Thymus (tissue), 11 donors: Measurements from ENCODE around the gene MOB2. TPM values are rescaled to one million over a fixed set of nuclear protein-coding genes. Genes with fewer than 3 reads are reported as not detected.

Experiments
- DNase-seq, 9 donors: peaks; one replicate each; pipeline ENCODE4 v3.0.0-alpha.2; 2013; ENCODE audit warnings: low spot score in 9 of 9, low read depth in 6 of 9, missing footprints in 1 of 9
- H3K27ac ChIP-seq, 2 donors: one replicate each; pipeline ENCODE4 v1.5.1; 2013; ENCODE audit warnings: control low read depth in 1 of 2, low read depth in 1 of 2, low read length in 1 of 2, mild to moderate bottlenecking in 1 of 2, moderate library complexity in 1 of 2
- H3K27me3 ChIP-seq, 2 donors: one replicate each; pipeline ENCODE4 v1.5.1; 2013; ENCODE audit warnings: low read length in 1 of 2; ENCODE audit not compliant: control insufficient read depth in 2 of 2, insufficient read depth in 1 of 2
- H3K36me3 ChIP-seq, 2 donors: one replicate each; pipeline ENCODE4 v1.5.1; 2013; ENCODE audit warnings: low read length in 1 of 2, mild to moderate bottlenecking in 1 of 2, moderate library complexity in 1 of 2; ENCODE audit not compliant: control insufficient read depth in 2 of 2, insufficient read depth in 2 of 2
- H3K4me1 ChIP-seq, 2 donors: one replicate each; pipeline ENCODE4 v1.5.1; 2013; ENCODE audit warnings: low read length in 2 of 2; ENCODE audit not compliant: control insufficient read depth in 2 of 2, insufficient read depth in 2 of 2
- H3K4me3 ChIP-seq, 2 donors: one replicate each; pipeline ENCODE4 v1.5.1; 2013; ENCODE audit warnings: low read length in 2 of 2, control low read depth in 1 of 2, mild to moderate bottlenecking in 1 of 2
- H3K9me3 ChIP-seq, 2 donors: one replicate each; pipeline ENCODE4 v1.5.1; 2013; ENCODE audit warnings: low read length in 1 of 2, mild to moderate bottlenecking in 1 of 2; ENCODE audit not compliant: control insufficient read depth in 2 of 2, insufficient read depth in 1 of 2
- WGBS: extraction: QIAGEN DNeasy Blood & Tissue Kit; methylation state at CpG from one replicate; pipeline ENCODE4 v1.1.7; 2013; 5-methylcytosine and 5-hydroxymethylcytosine counted together
- polyA plus RNA-seq: library from polyadenylated mRNA; stranded (reverse); fragments of 200-250 nt; gene quantifications from one replicate; pipeline ENCODE4 v1.2.3, GENCODE V29; 2013
- total RNA-seq: library from RNA; stranded (reverse); fragments of 120-200 nt; gene quantifications from one replicate; pipeline ENCODE4 v1.2.4, GENCODE V29; 2013
- donor health status: healthy.

Gene MOB2
- total and polyA plus RNA-seq, 2 donors: 34.0 to 46.5 TPM

DNA sequence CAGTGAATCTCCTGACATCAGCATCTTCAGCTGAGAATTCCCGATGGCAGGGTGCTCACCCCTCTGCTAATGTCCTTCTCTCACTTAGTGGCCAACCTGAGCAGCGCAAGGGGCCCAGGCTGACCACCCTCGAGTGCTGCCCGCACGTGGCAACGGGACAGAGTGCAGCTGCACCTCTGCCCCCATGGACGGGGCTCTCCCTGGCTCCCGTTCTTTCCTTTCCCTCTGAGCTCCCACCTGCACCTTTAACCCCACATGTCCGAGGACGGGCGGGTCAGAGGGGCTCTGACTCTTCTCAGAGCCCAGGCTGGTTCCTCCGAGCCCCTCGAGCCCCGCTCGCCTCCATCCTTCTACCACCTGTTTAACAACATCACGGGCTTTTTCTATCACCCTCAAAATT lies 19.8 kb downstream of the MOB2 start:
- Histone ChIP-seq H3K27ac (no peak overlapping the region), H3K4me1 (no peaks in the 10 kb centered on the region), H3K4me3 (no peak overlapping the region), H3K27me3 (no peaks in the 10 kb centered on the region), H3K9me3 (peaks cover 2 to 16% of the 10 kb centered on the region in 2 donors), H3K36me3 (peaks cover 4 to 34% of the 10 kb centered on the region in 2 donors)
- no peak for DNase-seq
- WGBS: 96% methylated on average over 16 of the region's 16 CpGs

DNA sequence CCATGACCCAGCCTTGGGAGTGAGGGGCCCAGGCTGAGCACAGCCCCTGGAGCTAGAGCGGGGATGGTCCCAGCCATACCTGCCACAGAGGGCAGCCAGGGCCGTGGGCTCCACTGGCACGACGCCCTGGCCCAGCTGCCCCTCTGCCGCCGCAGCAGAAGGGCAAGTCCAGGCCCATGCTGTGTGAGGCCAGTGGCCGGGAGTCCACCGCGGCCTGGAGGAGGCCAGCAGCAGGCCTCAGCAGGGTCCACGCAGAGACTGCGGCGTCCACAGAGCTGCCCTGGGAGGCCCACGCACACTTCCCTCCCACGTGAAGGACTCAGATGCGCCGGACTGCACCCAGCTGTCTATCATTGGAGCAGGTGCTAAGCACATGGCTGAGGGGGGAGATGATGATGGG lies 23.5 kb downstream of the MOB2 start:
- no peak overlapping the region for H3K27ac ChIP-seq
- H3K27me3 ChIP-seq: no peaks in the 10 kb centered on the region
- no peak overlapping the region for H3K4me3 ChIP-seq
- peaks cover 2 to 16% of the 10 kb centered on the region in 2 donors for H3K9me3 ChIP-seq
- 98% methylated on average over 16 of the region's 16 CpGs for WGBS
- peaks cover 0 to 9% of the 10 kb centered on the region in 2 donors for H3K36me3 ChIP-seq
- no peak for DNase-seq
- H3K4me1 ChIP-seq: no peaks in the 10 kb centered on the region

GRCh38 chr11:1462698-1462975 lies 23.9 kb downstream of the MOB2 start:
- H3K27ac ChIP-seq: no peak overlapping the region
- DNase-seq: no peak

GRCh38 chr11:1461826-1462697 lies 24.5 kb downstream of the MOB2 start:
- 97% methylated on average over 46 of the region's 46 CpGs for WGBS

More at GRCh38 chr11:1462698-1462975, 23.9 kb downstream of the MOB2 start:
- Histone ChIP-seq H3K27me3 (no peaks in the 10 kb centered on the region), H3K36me3 (peaks cover 0 to 9% of the 10 kb centered on the region in 2 donors), H3K4me3 (no peak overlapping the region), H3K9me3 (peaks cover 2 to 16% of the 10 kb centered on the region in 2 donors), H3K4me1 (no peaks in the 10 kb centered on the region)
- whole genome bisulfite sequencing: 96% methylated on average over 13 of the region's 13 CpGs

DNA sequence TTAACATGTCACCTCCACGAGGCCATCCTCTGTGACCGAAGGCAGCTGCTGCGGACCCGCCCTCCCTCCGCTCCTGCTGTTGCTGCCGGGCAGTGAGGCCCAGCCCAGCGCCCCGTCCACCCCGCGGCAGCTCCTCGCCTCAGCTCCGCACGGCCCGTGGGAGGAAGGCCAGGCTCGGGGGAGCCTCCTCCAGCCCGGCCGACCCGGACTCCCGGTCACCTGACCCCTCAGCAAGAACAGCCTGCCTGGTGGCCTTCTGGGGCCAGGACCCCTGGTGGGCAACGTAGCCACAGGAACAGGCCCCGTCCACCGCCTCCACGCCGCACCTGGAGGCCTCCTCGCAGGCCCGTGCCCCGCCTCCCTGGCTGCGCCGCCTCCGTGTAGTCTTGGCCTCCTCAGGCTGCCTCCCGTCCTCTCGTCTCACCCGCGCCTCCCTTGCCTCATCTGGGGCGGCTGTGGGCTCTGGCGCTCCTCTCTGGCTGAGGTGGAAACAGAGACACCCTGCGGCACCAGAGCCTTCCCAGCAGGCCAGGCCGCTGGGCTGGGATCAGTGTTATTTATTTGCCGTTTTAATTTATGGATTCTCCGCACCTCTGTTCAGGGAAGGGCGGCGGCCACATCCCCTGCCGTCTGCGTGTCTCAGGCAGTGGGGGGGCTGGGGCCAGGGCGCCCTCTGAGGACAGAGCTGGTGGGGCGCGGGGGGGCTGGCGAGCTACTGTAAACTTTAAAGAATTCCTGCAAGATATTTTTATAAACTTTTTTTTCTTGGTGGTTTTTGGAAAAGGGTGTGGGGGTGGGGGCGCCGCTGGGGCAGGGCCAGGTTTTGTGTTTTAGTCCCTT lies 25.4 kb downstream of the MOB2 start:
- no peak for DNase-seq
- peaks cover 2 to 16% of the 10 kb centered on the region in 2 donors for H3K9me3 ChIP-seq
- H3K27me3 ChIP-seq: no peaks in the 10 kb centered on the region
- WGBS: 94% methylated on average over 50 of the region's 50 CpGs
- H3K27ac ChIP-seq: no peak overlapping the region
- H3K4me3 ChIP-seq: no peak overlapping the region
- peaks cover 0 to 4% of the 10 kb centered on the region in 2 donors for H3K36me3 ChIP-seq
- no peaks in the 10 kb centered on the region for H3K4me1 ChIP-seq

More at GRCh38 chr11:1461826-1462697, 24.5 kb downstream of the MOB2 start:
- Histone ChIP-seq H3K9me3 (peaks cover 2 to 16% of the 10 kb centered on the region in 2 donors), H3K27me3 (no peaks in the 10 kb centered on the region), H3K36me3 (peaks cover 0 to 4% of the 10 kb centered on the region in 2 donors), H3K4me1 (no peaks in the 10 kb centered on the region), H3K27ac (no peak overlapping the region), H3K4me3 (no peak overlapping the region)
- DNase-seq: no peak

DNA sequence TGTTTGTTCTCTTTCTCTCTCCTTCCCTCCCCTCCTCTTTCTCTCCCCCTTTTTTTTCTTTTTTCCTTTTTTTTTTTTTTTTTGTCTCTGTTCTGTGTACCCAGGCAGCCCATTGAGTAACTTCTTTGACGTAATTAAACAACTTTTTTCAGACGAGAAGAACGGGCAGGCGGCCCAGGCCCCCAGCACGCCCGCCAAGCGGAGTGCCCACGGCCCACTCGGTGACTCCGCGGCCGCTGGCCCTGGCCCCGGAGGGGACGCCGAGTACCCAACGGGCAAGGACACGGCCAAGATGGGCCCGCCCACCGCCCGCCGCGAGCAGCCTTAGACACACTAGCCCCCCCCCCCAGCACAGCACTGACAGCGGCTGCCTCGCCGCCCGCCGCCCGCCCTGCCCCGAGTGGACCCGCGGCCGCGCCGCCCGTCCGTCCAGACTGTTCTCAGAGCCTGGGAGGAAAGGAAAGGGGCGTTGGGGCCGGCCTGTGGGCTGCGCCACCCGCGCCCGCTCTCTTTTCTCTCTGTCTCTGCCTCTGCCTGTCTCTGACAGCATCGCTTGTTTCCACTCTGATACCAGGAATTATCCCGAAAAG lies 26.1 kb downstream of the MOB2 start:
- Histone ChIP-seq H3K4me1 (no peaks in the 10 kb centered on the region), H3K27ac (no peak overlapping the region), H3K27me3 (no peaks in the 10 kb centered on the region), H3K9me3 (peaks cover 2 to 16% of the 10 kb centered on the region in 2 donors), H3K4me3 (no peak overlapping the region), H3K36me3 (peaks cover 0 to 4% of the 10 kb centered on the region in 2 donors)
- DNase-seq: no peak
- 95% methylated on average over 44 of the region's 44 CpGs for WGBS

GRCh38 chr11:1459764-1460395 lies 26.7 kb downstream of the MOB2 start:
- no peak for DNase-seq
- Histone ChIP-seq H3K4me1 (no peaks in the 10 kb centered on the region), H3K27me3 (no peaks in the 10 kb centered on the region), H3K27ac (no peak overlapping the region), H3K9me3 (peaks cover 2 to 16% of the 10 kb centered on the region in 2 donors), H3K36me3 (no peaks in the 10 kb centered on the region), H3K4me3 (no peak overlapping the region)
- 84% methylated on average over 29 of the region's 29 CpGs for WGBS

DNA sequence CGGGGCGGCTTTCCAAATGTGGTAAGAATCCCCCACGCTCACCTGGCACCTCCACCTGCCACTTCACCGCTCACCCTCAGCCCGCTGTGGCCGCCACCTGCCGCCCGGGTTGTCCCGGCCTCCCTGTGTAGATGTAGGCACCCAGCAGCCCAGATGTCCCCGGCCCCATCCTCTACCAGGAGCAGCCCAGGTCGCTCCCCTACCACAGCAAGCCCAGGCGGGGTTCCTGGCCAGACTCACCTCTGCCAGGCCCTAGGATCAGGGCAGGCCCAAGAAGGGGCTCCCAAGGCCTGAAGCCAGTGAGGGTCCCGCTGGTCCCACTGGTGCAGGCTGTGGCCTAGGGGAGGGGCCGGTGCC lies 27.4 kb downstream of the MOB2 start:
- H3K27ac ChIP-seq: no peak overlapping the region
- 87% methylated on average over 14 of the region's 14 CpGs for WGBS

More for the DNA sequence above, 27.4 kb downstream of the MOB2 start:
- no peaks in the 10 kb centered on the region for H3K36me3 ChIP-seq
- H3K4me1 ChIP-seq: no peaks in the 10 kb centered on the region
- H3K9me3 ChIP-seq: peaks cover under 1 to 9% of the 10 kb centered on the region in 2 donors
- DNase-seq: no peak
- no peak overlapping the region for H3K4me3 ChIP-seq
- no peaks in the 10 kb centered on the region for H3K27me3 ChIP-seq
